ENCODE results near the gene RHBDD1.

Gene RHBDD1

DNA sequence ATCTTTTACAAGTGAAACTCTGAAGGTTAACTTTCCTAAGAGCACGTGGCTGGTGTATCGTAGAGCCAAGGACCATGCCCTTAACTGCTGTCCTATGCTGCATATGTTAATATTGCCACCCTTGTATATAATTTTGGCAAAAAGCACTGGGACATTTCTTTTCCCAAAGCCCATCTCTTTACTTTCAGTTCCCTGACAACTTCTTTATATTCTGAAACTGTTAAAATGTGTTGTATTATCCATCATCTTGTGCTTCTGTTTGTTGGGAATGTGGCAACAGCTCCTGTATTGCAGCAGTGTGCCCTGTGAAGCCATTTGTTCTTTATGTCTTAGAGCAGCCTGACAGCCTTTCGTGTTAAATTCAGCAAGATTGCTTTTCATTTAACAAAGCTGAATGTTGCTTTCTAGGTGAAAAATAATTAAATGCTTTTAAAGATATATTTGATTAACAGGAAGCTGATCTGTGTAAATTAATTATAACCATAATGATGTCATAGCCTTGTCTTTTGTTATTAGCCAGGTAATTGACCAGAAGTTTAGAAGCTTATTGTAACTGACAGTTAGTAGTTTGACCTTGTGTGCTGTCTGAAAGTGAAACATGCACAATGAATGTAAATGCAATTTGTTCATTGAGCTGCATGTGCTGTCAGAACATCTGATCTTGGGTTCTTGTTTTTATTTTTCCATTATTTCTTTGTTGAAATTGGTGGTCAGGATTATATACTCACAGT is 9.7 kb downstream of the RHBDD1 start:
- DNase-seq (ENCODE audit: low read depth): no peak

GRCh38 chr2:226847090-226847489 is 11.2 kb downstream of the RHBDD1 start:
- no peak for DNase-seq (ENCODE audit: low read depth)

- DNase-seq (ENCODE audit: low read depth): no peak
Observed at GRCh38 chr2:226847511-226847910, 11.7 kb downstream of the RHBDD1 start.

DNA sequence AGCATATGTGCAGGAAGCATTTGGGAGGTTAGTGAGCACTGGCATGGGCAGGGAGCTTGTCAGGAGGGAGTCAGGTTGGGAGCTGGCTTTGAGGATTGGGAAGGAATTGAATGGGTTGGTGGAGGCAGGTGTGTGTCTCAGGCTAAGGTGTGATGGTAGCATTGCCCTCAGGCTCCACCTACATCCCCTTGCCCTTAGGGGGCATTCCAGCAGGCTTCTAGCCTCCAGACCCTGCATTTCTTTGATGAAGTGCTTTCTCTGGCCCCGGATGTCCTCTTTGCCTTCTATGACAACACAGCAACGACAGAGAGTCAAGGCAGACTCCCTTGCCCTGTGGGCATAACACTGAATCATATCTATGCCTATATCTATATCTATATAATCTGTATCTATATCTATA is 13.5 kb downstream of the RHBDD1 start:
- no peak for DNase-seq (ENCODE audit: low read depth)

DNA sequence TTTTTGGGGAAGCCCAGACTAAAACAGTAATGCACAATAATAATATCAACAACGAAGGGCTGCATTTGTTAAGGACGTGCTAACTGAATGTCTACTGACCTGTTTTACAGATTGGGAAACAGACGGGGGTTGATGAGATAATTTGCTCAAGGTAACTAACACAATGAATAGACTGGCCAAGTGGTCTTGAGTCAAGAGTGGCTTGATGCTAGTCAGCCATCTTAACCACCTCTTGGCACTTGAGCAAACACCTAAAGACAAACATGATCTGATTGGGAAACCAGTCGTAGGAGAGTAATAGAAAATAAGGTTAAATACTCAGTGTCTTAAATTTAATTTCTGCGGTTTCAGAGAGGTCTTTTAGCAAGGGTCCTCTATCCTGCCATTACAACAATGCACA is 14.2 kb downstream of the RHBDD1 start:
- no peak for DNase-seq (ENCODE audit: low read depth)

DNA sequence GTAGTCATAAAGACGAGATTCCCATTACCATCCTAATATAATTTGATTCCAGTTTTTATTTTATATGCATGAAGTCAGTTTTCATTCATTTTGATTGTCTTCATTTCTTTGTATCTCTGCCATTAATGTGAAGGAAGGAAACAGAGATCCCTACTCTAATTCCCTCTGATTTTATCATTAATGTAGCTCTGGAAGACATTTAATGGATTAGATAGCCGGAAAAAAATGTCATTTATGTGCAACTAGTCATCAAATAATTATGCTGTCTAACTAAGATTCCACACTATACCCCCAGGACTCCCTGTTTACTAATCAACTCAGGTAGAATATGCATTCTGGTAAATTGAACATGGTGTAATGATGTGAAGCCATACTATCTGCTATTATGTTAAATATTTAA is 19.9 kb downstream of the RHBDD1 start:
- no peak for DNase-seq (ENCODE audit: low read depth)

GRCh38 chr2:226860087-226860486 is 24.2 kb downstream of the RHBDD1 start:
- DNase-seq (ENCODE audit: low read depth): no peak

DNA sequence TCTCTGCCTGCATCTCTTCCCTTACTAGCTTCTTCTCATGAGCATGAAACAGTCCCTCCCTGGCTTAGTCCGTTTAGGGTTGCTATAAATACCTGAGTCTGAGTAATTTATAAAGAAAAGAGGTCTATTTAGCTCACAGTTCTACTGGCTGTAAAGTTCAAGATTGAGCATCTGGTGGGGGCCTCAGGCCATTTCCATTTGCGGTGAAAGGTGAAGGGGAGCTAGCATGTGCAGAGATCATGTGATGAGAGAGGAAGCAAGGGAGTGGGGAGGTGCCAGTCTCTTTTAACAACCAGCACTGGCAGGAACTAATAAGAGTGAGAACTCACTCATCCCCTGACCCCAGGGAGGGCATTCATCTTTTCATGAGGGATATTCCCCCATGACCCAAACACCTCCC is 26.8 kb downstream of the RHBDD1 start:
- no peak for DNase-seq (ENCODE audit: low read depth)

- DNase-seq (ENCODE audit: low read depth): no peak
Observed at GRCh38 chr2:226865273-226865672, 29.4 kb downstream of the RHBDD1 start.

DNA sequence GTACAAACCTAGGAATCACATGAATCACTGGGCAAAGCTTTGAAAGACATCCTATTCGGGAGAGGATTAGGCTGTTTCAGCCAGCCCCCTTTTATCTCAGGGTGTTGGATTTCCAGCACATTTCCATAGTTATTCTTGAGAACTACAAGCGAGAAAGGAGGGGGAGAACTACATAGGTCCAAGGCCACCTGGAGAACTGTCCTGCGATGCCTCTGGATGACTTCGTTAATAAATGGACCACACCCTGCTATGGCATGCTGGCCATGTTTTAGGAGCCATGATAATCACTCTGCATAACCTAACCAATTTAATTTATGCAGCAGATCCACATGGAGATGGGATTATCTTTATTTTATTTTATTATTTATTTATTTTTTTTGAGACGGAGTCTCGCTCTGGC is 29.9 kb downstream of the RHBDD1 start:
- no peak for DNase-seq (ENCODE audit: low read depth)

- DNase-seq (ENCODE audit: low read depth): no peak
Observed at GRCh38 chr2:226868331-226869162, 32.7 kb downstream of the RHBDD1 start.

- DNase-seq (ENCODE audit: low read depth): no peak
Observed at GRCh38 chr2:226869371-226869770, 33.5 kb downstream of the RHBDD1 start.

GRCh38 chr2:226873051-226873620 is 37.3 kb downstream of the RHBDD1 start:
- DNase-seq (ENCODE audit: low read depth): peak; percentile 3

GRCh38 chr2:226873826-226874225 is 38.0 kb downstream of the RHBDD1 start:
- peak; percentile 24 for DNase-seq (ENCODE audit: low read depth)

GRCh38 chr2:226874749-226875148 is 38.9 kb downstream of the RHBDD1 start:
- no peak for DNase-seq (ENCODE audit: low read depth)

DNA sequence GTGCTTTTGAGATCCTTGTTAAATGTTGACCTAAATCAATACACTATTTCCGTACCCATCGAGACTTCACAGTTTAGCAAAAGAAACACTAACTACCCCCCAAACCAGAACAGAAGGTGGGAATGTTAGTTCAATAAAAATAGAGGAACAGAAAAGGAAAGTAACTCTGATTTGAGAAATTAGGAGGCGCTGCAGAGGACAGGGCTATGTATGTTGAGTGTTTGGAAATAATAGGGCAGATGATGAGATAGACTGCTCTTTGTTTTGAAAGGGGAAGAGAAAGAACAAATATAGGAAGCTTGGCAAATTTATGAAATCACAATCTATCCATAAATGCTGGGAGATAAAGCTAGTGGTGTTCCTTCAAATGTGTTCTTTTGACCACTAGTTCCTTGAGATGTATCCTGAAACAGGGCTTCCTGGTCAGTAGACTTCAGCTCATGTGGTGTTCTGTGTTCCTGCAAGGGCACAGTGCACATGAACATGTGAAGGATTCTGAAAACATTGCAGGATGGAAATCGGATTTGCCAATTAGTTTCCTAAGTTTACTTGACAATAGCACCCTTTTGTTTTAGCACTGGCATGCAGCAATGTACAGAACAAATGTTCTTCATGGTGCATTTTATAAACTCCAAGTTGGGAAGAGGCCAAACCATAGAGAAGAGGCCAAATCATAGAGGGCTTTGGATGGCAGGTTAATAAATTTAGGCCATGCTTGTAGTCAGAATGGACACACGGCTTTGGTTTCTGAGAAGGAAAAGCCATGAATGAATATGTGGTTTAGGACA is 39.8 kb downstream of the RHBDD1 start:
- no peak for DNase-seq (ENCODE audit: low read depth)

DNA sequence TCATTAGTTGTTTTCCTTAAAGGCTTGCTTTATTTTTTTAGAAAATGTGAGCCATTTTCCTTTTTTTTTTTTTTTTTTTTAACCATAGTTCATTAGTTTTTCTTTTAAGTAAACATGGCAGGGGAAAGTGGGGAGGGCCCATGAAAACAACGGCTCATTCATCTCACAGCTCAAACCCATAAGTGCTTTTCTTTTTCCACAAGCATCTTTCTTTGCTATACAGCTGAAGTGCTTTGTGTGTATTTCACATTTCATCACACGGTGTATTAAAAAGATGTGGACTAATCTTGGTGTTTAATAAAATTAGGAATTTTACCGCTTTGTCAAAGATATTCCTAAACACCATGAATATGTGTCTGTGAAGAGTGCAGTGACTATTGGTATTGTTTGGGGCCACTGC is 41.6 kb downstream of the RHBDD1 start:
- DNase-seq (ENCODE audit: low read depth): no peak

DNA sequence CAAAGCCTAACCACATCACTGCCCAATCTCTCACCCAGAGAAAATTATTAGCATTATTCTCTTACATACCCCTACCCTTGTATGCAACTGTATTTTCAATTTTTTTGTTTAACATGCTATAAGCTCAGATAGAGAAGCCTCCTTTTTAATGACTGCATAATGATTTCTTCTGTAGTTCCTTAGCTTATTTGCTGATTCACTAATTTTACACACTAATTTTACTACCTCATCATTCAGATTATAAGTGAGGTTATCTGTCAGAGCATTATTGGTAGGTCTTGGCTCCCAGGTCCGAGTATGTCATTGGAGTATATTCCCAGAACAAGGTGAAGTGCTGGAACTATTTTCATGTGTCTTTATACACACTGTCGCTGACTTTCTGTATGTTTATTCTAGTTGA is 45.4 kb downstream of the RHBDD1 start:
- no peak for DNase-seq (ENCODE audit: low read depth)

DNA sequence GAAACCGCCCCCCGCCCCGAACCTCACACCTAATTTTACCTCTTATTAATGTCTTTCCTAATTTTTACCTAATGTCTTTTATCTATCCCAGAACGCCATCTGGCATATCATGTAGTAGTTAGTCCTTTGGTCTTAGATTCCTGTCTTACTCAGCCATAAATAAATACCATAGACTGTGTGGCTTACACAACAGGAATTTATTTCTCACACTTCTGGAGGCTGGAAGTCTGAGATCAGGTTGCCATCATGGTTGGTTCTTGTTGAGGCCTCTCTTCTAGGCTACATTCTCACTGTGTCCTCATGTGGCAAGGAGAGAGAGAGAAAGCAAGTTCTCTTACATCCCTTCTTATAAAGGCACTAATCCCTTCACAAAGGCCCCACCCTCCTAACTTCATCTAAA is 46.8 kb downstream of the RHBDD1 start:
- DNase-seq (ENCODE audit: low read depth): no peak

- no peak for DNase-seq (ENCODE audit: low read depth)
Observed at GRCh38 chr2:226883296-226883795, 47.5 kb downstream of the RHBDD1 start.

DNA sequence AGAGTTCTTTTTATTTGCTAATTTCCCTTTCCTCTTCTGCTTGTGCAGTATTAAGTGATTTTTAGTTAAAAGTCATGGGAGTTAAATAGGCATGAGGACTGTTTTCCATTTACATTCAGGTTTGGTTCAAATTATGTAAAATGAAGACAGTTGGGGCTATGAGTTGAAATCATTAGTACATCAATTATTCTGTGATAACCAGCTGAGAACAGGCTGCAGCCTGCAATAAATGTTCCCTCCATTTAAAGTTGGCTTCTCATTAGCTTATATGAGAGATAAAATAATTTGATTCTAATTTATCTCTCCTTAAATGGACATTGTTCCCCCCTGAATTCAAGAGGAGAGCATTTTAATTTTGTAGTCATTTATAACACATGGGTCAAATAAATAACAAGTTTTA is 48.3 kb downstream of the RHBDD1 start:
- DNase-seq (ENCODE audit: low read depth): no peak

- no peak for DNase-seq (ENCODE audit: low read depth)
Observed at GRCh38 chr2:226885769-226886435, 50.0 kb downstream of the RHBDD1 start.
